Measurements from ENCODE around the gene MTMR2. TPM values are rescaled to one million over a fixed set of nuclear protein-coding genes. Genes with fewer than 3 reads are reported as not detected.

The MTMR2 gene
- total RNA-seq, 4 donors from 2014 or later = 4.0 to 5.3 (median 4.5) TPM

- ATAC-seq = no peak
- Histone ChIP-seq H3K36me3 (peaks cover 0 to 9% of the 10 kb centered on the region in 2 donors), H3K4me1 (no peaks in the 10 kb centered on the region), H3K27me3 (no peaks in the 10 kb centered on the region), H3K9me3 (no peaks in the 10 kb centered on the region), H3K27ac (no peak overlapping the region), H3K4me3 (no peak overlapping the region)
- DNase-seq = no peak
- TF ChIP-seq CTCF (IDR thresholded peaks at IDR 0.05 in 4 of 5, conservative IDR thresholded peaks at IDR 0.05 in 1 of 5) (no peak), POLR2A (IDR thresholded peaks at IDR 0.05) (no peak)
- intact Hi-C loops (cut with DNase I; ENCODE audit: low total_unique reads) = no loop called here
- in situ Hi-C loops (cut with MboI; ENCODE audit: low sequenced_read_pairs in 4 of 4) = no loop called here
These were observed 118.0 kb downstream of the MTMR2 start for GRCh38 chr11:95805869-95806268.

- ATAC-seq (no peak), DNase-seq (no peak)
- intact Hi-C loops (cut with DNase I; ENCODE audit: low total_unique reads) (no loop called here), in situ Hi-C loops (cut with MboI; ENCODE audit: low sequenced_read_pairs in 4 of 4) (no loop called here)
- H3K9me3 ChIP-seq = no peaks in the 10 kb centered on the region
- no peak for TF ChIP-seq POLR2A (IDR thresholded peaks at IDR 0.05)
- no peak for TF ChIP-seq CTCF (IDR thresholded peaks at IDR 0.05 in 4 of 5, conservative IDR thresholded peaks at IDR 0.05 in 1 of 5)
- no peak overlapping the region for H3K27ac ChIP-seq
- no peaks in the 10 kb centered on the region for H3K27me3 ChIP-seq
- H3K4me3 ChIP-seq = no peak overlapping the region
- peaks cover 0 to 19% of the 10 kb centered on the region in 2 donors for H3K36me3 ChIP-seq
- no peaks in the 10 kb centered on the region for H3K4me1 ChIP-seq
These were observed 119.9 kb downstream of the MTMR2 start for GRCh38 chr11:95803973-95804372.

GRCh38 chr11:95802806-95803205 is 121.1 kb downstream of the MTMR2 start:
- TF ChIP-seq CTCF (IDR thresholded peaks at IDR 0.05 in 4 of 5, conservative IDR thresholded peaks at IDR 0.05 in 1 of 5) (no peak), POLR2A (IDR thresholded peaks at IDR 0.05) (no peak)
- intact Hi-C loops (cut with DNase I; ENCODE audit: low total_unique reads) (no loop called here), in situ Hi-C loops (cut with MboI; ENCODE audit: low sequenced_read_pairs in 4 of 4) (no loop called here)
- Histone ChIP-seq H3K27ac (no peak overlapping the region), H3K4me3 (no peak overlapping the region), H3K27me3 (no peaks in the 10 kb centered on the region), H3K9me3 (no peaks in the 10 kb centered on the region), H3K36me3 (peaks cover 0 to 19% of the 10 kb centered on the region in 2 donors), H3K4me1 (no peaks in the 10 kb centered on the region)
- ATAC-seq (no peak), DNase-seq (no peak)

GRCh38 chr11:95800438-95800837 is 123.5 kb downstream of the MTMR2 start:
- Histone ChIP-seq H3K9me3 (no peaks in the 10 kb centered on the region), H3K27ac (no peak overlapping the region), H3K36me3 (peaks cover 0 to 19% of the 10 kb centered on the region in 2 donors), H3K4me3 (no peak overlapping the region), H3K27me3 (no peaks in the 10 kb centered on the region), H3K4me1 (no peaks in the 10 kb centered on the region)
- in situ Hi-C loops (cut with MboI; ENCODE audit: low sequenced_read_pairs in 4 of 4) (no loop called here), intact Hi-C loops (cut with DNase I; ENCODE audit: low total_unique reads) (no loop called here)
- ATAC-seq (no peak), DNase-seq (no peak)
- TF ChIP-seq POLR2A (IDR thresholded peaks at IDR 0.05) = no peak
- TF ChIP-seq CTCF (IDR thresholded peaks at IDR 0.05 in 4 of 5, conservative IDR thresholded peaks at IDR 0.05 in 1 of 5) = no peak

GRCh38 chr11:95799546-95799945 is 124.4 kb downstream of the MTMR2 start:
- Histone ChIP-seq H3K9me3 (no peaks in the 10 kb centered on the region), H3K36me3 (peaks cover 0 to 19% of the 10 kb centered on the region in 2 donors), H3K27ac (no peak overlapping the region), H3K4me3 (no peak overlapping the region), H3K27me3 (no peaks in the 10 kb centered on the region), H3K4me1 (no peaks in the 10 kb centered on the region)
- DNase-seq (no peak), ATAC-seq (no peak)
- TF ChIP-seq POLR2A (IDR thresholded peaks at IDR 0.05) (no peak), CTCF (IDR thresholded peaks at IDR 0.05 in 4 of 5, conservative IDR thresholded peaks at IDR 0.05 in 1 of 5) (no peak)
- intact Hi-C loops (cut with DNase I; ENCODE audit: low total_unique reads) (no loop called here), in situ Hi-C loops (cut with MboI; ENCODE audit: low sequenced_read_pairs in 4 of 4) (loop anchor here in 2 of 4 donors (25.0 kb wide), 1 partner anchor 1312 kb away; the partner anchor contains the start of genes ANKRD49 (in 2 of the 2) and MRE11 (in 2 of the 2))
